ENCODE data around the gene XCL1.

GRCh38 chr1:168623003-168623828 lies 46.8 kb downstream of the XCL1 start:
- TF ChIP-seq CTCF (IDR thresholded peaks at IDR 0.05) (no peak), EZH2phosphoT487 (IDR thresholded peaks at IDR 0.05) (no peak), EZH2 (IDR thresholded peaks at IDR 0.05) (no peak)

All from neural progenitor cell (in vitro differentiated cells).